AG20443 (cell line): ENCODE data around the gene SYT1.

Source experiments
- DNase-seq: peaks from one replicate; pipeline ENCODE4 v3.0.0; 2012; ENCODE audit warnings: low spot score, mixed read lengths

SYT1 gene

DNA sequence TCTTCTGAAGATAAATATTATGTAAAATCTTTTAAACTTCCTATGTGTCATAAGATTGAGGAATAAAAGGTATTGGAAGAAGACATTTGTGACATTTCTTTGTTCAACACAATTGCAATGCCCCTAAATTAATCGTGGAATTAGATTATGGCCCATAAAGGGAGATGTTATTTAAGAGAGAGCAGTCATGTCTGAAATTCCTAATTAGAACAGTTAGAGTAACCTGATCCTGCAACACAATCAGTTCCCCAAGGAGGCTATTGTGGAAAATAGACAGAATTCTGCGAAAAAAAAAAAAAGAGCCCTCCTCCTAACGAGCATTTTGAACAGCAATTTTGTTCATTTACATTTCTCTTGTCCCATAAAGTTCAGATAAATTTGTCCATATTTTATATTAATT is 486.7 kb downstream of the SYT1 start:
- no peak for DNase-seq

DNA sequence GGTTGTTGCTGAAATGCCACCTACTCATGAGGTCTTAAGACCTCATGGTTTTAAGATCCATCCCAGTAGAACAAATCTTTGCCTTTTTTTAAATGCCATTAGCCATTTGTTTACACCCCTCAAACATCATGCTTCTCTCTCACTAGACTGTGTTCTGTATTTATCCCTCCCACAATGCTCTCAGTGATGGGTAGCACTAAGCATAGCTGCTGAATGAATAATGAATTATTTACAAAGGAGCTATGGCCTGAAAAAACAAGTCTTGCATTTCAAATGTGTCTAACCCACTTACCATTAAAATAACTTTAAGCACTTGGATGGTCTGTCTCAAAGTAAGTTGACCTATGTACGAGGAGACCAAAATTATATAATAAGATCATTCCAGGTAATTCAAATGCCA is 491.6 kb downstream of the SYT1 start:
- no peak for DNase-seq

GRCh38 chr12:79357048-79357447 is 492.5 kb downstream of the SYT1 start:
- no peak for DNase-seq

- no peak for DNase-seq
Measured at GRCh38 chr12:79358716-79359300, 494.2 kb downstream of the SYT1 start.

- DNase-seq, result no peak
Measured at GRCh38 chr12:79360286-79360685, 495.7 kb downstream of the SYT1 start.

GRCh38 chr12:79360936-79361335 is 496.4 kb downstream of the SYT1 start:
- DNase-seq, result no peak

DNA sequence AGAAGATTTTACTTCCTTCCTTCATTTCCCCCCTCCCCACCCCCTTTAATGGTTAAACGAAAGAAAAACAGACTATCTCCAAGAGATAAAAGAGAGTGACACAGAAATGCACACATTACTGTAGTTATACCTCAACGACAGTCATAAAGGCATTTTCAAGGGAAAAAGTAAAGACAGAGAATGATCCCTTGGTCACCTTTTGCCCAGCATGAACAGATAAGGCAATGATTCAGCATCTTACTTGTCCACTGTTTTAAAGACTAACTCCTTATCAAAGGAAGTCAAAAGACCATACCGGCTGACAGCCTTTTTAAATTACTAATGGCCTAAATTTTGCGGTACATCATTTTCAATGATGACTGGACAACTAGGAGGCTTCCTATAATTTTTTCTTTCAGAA is 499.6 kb downstream of the SYT1 start:
- no peak for DNase-seq

DNA sequence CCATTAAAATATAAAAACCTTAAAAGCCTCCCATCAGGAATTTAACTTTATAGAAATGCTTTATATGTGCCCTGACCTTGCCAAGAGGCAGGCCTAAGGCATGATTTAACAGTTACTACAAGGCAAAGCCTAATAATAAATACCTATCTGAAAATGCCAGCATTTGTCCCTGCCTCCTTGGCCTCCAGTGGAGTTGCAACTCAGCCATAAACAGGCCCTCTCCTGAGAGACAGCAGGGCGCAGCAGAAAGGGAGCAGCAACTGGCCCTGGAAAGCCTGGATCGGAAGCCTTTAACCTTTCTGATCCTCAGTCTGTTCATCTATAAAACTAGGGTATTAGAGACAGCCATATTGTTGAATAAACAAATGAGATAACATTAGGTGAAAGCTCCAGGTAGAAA is 501.8 kb downstream of the SYT1 start:
- no peak for DNase-seq

DNA sequence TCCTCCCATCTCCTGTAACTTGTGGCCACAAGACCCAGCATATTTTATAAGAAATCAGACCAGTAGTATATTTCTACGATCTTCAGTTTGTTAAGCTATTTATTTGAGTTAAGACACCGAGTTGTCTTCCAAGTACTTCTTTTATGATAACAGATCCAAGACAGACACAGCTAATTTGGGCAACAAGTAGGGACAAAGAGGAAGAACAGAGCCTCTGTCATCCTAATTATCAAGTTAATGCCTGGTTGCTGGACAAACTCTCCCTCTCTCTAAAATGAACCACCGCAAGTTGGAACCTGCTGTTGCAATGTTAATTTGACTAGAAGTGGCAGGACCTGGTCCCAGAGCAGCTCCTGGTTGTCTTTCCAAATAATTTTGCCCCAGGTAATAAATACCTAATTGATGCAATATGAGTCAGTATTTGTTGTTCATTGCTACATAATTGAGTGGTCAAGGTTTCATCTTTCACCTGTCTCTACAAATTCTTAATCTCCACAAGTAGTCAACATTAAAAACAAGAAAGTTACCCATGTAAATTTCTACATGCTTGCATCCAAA is 502.5 kb downstream of the SYT1 start:
- DNase-seq, result no peak

DNA sequence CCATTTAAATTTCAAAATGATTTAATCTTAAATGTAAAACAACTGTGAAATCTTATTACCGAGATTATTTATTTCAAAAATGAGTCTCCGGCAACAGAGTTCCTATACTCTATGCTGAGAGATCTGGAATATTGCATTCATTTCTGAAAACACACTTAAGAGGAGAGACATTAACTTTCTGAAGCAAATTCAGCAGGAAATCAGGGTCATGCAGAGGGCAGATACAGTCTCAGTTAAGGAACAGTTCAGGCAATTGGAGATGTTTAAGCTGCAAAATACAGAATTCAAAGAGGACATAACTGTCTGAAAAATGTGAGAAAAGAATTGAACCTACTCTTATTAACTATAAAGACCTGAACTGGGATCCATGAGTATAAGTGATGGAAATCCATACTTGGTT is 505.4 kb downstream of the SYT1 start:
- no peak for DNase-seq

DNA sequence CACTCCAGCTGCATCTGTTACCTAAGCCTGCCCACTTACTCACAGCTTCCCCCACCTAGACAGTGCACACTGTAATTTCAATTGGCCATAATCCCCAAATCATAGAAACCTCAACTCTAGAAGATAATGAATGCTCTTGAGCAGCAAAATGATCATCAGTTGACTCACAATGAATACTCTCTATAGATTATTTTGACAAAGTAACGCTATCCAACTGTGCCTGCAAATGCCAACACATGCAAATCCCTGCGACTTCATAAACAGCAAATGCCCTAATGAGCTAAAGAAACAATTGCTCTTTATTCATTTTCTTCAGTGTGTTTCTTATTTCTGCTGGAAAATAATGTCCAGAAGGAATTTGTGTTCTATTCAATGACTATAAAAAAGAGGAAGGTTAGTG is 506.7 kb downstream of the SYT1 start:
- DNase-seq, result no peak

- DNase-seq, result peak; percentile 73
Measured at GRCh38 chr12:79373896-79374499, 509.4 kb downstream of the SYT1 start.

DNA sequence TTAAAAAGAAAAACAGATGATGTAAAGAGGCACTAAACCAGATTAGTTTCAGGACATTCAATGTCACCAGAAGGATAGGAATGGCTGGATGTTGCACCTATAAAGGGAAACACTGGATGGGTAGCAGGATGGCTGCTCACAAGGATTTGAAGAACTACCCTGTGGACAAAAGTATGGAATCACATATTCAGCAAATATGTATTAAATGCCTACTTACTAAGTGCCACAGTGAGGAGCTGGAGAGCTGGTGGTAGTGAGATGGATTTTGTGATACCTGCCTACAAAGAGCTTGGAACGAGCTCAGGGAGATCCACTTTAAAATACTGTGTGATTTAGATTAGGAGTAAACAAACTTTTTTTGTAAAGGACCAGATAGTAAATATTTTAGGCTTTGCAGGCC is 510.0 kb downstream of the SYT1 start:
- DNase-seq, result no peak

GRCh38 chr12:79375050-79375449 is 510.5 kb downstream of the SYT1 start:
- no peak for DNase-seq

- no peak for DNase-seq
Measured at GRCh38 chr12:79378496-79378895, 513.9 kb downstream of the SYT1 start.

GRCh38 chr12:79380402-79380801 is 515.8 kb downstream of the SYT1 start:
- no peak for DNase-seq

GRCh38 chr12:79381248-79382208 is 517.0 kb downstream of the SYT1 start:
- DNase-seq, result no peak

DNA sequence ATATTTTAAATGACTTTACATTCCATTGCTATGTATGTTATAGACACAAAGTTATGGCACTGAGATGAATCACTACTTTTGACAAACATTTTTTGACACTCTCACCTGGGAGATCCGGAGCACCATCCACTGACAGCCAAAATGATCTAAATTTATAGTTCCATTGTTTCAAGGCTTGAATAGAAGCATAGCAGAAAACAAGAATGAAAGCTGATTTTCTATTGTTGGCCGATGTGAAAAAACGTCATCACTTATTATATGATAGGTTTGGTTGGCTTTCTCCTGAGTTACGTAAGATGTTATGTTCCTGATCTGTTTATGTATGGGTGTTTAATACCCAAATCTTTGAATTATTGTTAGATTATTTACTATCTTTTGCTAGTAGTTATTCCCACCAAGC is 520.0 kb downstream of the SYT1 start:
- DNase-seq, result no peak

DNA sequence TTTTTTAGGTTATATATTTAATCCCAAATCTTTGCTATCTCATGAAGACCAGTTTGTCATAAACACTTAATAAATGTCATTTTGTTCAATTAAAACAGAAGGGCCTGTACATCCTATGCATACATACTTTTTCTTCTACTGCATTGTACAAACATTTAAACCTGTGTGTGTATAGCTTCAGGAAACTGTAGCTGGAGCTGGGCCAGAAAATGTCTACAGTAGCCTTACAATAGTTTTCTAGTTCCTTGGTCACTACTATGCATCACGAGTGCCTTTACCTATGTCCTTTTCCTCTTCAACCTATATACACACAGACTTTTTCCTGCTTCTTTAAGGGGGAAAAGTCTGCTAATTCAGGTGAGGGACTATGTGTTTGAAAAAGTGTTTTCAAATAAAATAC is 523.4 kb downstream of the SYT1 start:
- DNase-seq, result no peak

- no peak for DNase-seq
Measured at GRCh38 chr12:79393842-79394241, 529.3 kb downstream of the SYT1 start.

DNA sequence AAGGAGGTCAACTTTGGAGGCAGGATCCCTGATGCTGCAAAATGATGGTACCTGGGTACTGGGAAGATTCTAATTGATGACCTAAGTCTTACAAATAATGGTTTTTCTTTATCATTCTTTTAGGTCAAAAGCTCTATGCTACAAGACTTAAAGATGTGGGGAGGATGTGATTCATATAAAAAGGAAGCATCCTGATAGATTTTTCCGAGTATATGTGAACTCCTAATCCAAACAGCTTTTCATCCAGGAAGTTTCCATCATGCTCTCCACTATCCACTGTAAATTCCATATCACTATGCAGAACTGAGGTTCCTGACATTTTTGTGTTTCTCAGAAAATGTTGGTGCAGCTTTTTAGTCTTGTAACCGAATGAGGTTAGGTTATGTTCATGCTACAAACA is 533.0 kb downstream of the SYT1 start:
- no peak for DNase-seq

- DNase-seq, result no peak
Measured at GRCh38 chr12:79400481-79400880, 535.9 kb downstream of the SYT1 start.

DNA sequence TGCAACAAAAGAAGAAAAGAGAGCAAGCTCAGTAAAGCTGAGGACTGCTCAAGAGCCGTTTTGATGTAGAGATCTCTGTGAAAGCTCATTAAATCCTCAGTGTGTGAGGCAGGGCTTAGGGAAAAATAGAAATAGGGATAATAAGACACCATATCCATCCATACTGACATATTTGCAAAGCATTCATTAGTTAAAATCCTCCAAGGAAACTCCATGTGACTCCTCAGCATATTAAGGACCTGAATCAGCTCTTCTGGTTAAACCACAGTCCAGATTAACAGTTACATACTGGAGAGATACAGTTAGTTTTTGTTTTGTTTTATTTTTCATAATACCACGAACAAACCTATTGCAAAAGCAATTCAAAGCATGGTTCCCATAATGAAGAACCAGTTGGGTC is 538.0 kb downstream of the SYT1 start:
- peak; percentile 54 for DNase-seq
